MCF 10A (cell line): ENCODE measurements around the gene GLCCI1. TPM values are rescaled to one million over a fixed set of nuclear protein-coding genes. Genes with fewer than 3 reads are reported as not detected.
A peak's percentile ranks its signal among the peaks of the same experiment; 100 is the strongest.

Source experiments
- BruUV-seq: library from RNA; stranded (reverse); fragments of 400-500 nt; replicated peaks from 2 replicates; lab custom pipeline; 2021; lab: Mats Ljungman, UMichigan
- CTCF ChIA-PET: fragments of 300-600 bp; sonication (Branson Sonifier 250); formaldehyde crosslinking; extraction: SDS; loops from one replicate; lab custom pipeline; 2021; ENCODE audit warnings: antibody characterized with exemption, inconsistent platforms; lab: Yijun Ruan, JAX
- POLR2A ChIA-PET: fragments of 300-600, 350-650 bp; sonication (Branson Sonifier 250); formaldehyde crosslinking; extraction: SDS; loops from one replicate; lab custom pipeline; 2020; ENCODE audit warnings: antibody characterized with exemption, inconsistent platforms; lab: Yijun Ruan, JAX
- DNase-seq: peaks from one replicate; pipeline ENCODE4 v3.0.0-alpha.2; 2018; ENCODE audit not compliant: unreplicated experiment
- H3K27ac Mint-ChIP-seq: one replicate; pipeline ENCODE4 v1.8.0; 2022; ENCODE audit warnings: mild to moderate bottlenecking, low read depth, mixed read lengths; ENCODE audit not compliant: unreplicated experiment
- H3K27me3 Mint-ChIP-seq: one replicate; pipeline ENCODE4 v1.8.0; 2022; ENCODE audit warnings: mixed read lengths; ENCODE audit not compliant: insufficient read depth, unreplicated experiment
- H3K36me3 Mint-ChIP-seq: one replicate; pipeline ENCODE4 v1.8.0; 2022; ENCODE audit warnings: mild to moderate bottlenecking, moderate library complexity, mixed read lengths; ENCODE audit not compliant: insufficient read depth, unreplicated experiment
- H3K4me1 Mint-ChIP-seq: one replicate; pipeline ENCODE4 v1.8.0; 2022; ENCODE audit warnings: mixed read lengths; ENCODE audit not compliant: insufficient read depth, unreplicated experiment
- H3K4me3 Mint-ChIP-seq: one replicate; pipeline ENCODE4 v1.8.0; 2022; ENCODE audit warnings: mild to moderate bottlenecking, moderate library complexity, mixed read lengths; ENCODE audit not compliant: unreplicated experiment
- H3K9me3 Mint-ChIP-seq: one replicate; pipeline ENCODE4 v1.8.0; 2022; ENCODE audit warnings: mixed read lengths; ENCODE audit not compliant: unreplicated experiment
- intact Hi-C: fragments of 100-400 bp; cut with micrococcal nuclease; formaldehyde crosslinking; loops from 2 replicates; pipeline ENCODE4 v1.14.1; 2022
- total RNA-seq: library from RNA; stranded (reverse); gene quantifications from 2 replicates; pipeline ENCODE4 v1.2.3, GENCODE V29; 2022
- TF ChIP-seq, protein P1 (sequence below): fragments of 200-600 bp; IDR thresholded peaks from one replicate; pipeline ENCODE4 v1.8.0; 2022; ENCODE audit warnings: antibody characterized with exemption, mild to moderate bottlenecking; ENCODE audit not compliant: unreplicated experiment

Gene GLCCI1
- total RNA-seq, 1 experiment from 2014 or later, result 5.3 TPM

DNA sequence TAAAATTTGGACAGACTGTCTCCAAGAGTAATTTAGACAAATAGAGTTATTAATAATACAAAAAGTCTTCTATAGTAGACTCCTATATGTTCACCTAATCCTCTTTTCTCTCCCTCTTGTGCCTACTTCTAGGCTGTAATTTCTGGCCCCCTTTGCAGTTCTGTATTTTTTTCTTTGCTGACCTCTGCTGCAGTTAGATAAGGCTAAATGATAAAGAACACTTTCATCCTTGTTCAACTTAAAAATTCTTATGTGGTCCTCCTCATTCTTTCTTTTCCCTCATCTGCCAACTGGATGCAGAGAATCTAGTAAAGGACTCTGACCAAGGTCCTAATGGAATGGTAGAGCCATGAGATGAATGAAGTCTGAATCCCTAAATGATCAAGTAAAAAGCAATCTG lies 20.1 kb downstream of the GLCCI1 start:
- no peaks in the 10 kb centered on the region for H3K36me3 Mint-ChIP-seq
- CTCF ChIA-PET, result no interaction called here
- TF ChIP-seq, protein P1, sequence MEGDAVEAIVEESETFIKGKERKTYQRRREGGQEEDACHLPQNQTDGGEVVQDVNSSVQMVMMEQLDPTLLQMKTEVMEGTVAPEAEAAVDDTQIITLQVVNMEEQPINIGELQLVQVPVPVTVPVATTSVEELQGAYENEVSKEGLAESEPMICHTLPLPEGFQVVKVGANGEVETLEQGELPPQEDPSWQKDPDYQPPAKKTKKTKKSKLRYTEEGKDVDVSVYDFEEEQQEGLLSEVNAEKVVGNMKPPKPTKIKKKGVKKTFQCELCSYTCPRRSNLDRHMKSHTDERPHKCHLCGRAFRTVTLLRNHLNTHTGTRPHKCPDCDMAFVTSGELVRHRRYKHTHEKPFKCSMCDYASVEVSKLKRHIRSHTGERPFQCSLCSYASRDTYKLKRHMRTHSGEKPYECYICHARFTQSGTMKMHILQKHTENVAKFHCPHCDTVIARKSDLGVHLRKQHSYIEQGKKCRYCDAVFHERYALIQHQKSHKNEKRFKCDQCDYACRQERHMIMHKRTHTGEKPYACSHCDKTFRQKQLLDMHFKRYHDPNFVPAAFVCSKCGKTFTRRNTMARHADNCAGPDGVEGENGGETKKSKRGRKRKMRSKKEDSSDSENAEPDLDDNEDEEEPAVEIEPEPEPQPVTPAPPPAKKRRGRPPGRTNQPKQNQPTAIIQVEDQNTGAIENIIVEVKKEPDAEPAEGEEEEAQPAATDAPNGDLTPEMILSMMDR, result no peak
- no peaks in the 10 kb centered on the region for H3K27me3 Mint-ChIP-seq
- no peak overlapping the region for H3K27ac Mint-ChIP-seq
- intact Hi-C loops, result no loop called here
- H3K4me3 Mint-ChIP-seq, result no peak overlapping the region
- peaks cover 6% of the 10 kb centered on the region for H3K4me1 Mint-ChIP-seq
- POLR2A ChIA-PET, result interaction anchor here (1.3 to 4.1 kb wide), 4 partner anchors 9 to 225 kb away, joined by 5 to 15 read pairs (median 6); no protein-coding TSS in a partner anchor
- BruUV-seq, result no TSS peak
- DNase-seq, result no peak
- peaks cover 18% of the 10 kb centered on the region for H3K9me3 Mint-ChIP-seq

DNA sequence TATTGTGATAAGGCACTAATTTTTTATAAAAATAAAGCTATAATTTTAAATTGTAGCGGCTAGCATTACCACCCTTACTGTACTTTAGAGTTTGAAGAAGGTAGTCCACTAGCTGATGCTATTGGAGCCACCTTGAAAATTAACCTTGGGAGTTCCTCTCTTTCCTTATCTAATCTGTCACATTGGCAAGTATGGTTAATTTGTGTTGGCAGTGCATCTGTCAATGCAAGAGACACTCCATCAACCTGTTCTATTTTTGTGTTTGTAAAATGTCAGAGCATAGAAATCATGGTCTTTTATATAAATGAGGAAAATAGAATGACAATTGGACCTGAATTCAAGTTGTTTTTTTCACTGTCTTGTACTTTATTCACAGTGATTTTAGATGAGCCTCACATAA lies 20.5 kb downstream of the GLCCI1 start:
- ChIA-PET CTCF (interaction anchor here (0.6 to 1.3 kb wide), 3 partner anchors 11 to 117 kb away, joined by 3 read pairs; no protein-coding TSS in a partner anchor), POLR2A (interaction anchor here (1.3 to 4.1 kb wide), 4 partner anchors 9 to 225 kb away, joined by 5 to 15 read pairs (median 6); no protein-coding TSS in a partner anchor)
- Mint-ChIP-seq H3K27ac (peak overlapping the region; percentile 32), H3K4me3 (peak overlapping the region; percentile 26), H3K27me3 (no peaks in the 10 kb centered on the region), H3K9me3 (peaks cover 18% of the 10 kb centered on the region), H3K4me1 (peaks cover 6% of the 10 kb centered on the region), H3K36me3 (no peaks in the 10 kb centered on the region)
- no TSS peak for BruUV-seq
- TF ChIP-seq, protein P1, result no peak
- no peak for DNase-seq
- intact Hi-C loops, result no loop called here

DNA sequence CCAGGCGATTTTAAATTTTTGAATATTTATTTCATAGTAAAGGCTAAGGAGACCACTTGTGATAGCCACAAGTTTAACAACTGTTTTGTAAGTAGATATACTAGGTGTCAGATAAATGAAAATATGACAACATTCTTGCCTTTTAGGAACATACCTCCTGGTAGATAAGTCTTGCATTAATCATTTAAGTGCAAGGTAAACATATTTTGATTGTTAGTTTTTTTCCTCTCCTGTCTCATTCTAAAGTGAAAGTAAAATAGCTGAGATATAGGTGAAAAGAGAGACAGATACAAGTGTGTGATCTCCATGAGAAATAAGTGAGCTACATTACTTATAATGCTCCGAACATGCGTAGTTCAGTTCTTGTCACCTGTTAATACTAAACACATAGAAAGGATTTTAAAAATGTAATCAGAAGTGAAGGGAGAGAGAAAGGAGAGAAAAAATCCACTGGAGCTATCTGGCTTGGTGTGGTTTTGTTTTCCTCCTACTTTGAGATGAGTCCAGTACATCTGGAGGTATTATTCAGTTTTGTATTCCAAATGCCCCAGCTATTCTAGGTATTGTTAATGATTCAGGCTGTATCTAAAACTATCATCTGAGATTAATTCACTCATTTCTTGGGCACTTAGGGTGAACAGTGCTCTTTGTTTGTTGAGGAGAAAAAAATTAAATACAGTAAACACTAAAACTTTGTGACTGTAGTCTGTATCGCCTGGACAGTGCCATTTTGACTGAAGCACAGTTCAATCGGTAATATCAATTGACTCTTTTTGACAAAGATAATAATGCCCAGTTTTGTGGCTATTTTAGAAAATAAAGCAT lies 21.2 kb downstream of the GLCCI1 start:
- POLR2A ChIA-PET, result interaction anchor here (0.9 to 4.1 kb wide), 7 partner anchors 10 to 306 kb away, joined by 3 to 15 read pairs (median 5); no protein-coding TSS in a partner anchor
- H3K9me3 Mint-ChIP-seq, result peaks cover 18% of the 10 kb centered on the region
- H3K27ac Mint-ChIP-seq, result peak overlapping the region; percentile 46
- no TSS peak for BruUV-seq
- TF ChIP-seq, protein P1, result no peak
- CTCF ChIA-PET, result interaction anchor here (0.5 to 1.3 kb wide), 4 partner anchors 12 to 116 kb away, joined by 3 read pairs; no protein-coding TSS in a partner anchor
- peak overlapping the region; percentile 26 for H3K4me3 Mint-ChIP-seq
- H3K36me3 Mint-ChIP-seq, result no peaks in the 10 kb centered on the region
- DNase-seq, result no peak
- intact Hi-C loops, result no loop called here
- peaks cover 6% of the 10 kb centered on the region for H3K4me1 Mint-ChIP-seq
- no peaks in the 10 kb centered on the region for H3K27me3 Mint-ChIP-seq

DNA sequence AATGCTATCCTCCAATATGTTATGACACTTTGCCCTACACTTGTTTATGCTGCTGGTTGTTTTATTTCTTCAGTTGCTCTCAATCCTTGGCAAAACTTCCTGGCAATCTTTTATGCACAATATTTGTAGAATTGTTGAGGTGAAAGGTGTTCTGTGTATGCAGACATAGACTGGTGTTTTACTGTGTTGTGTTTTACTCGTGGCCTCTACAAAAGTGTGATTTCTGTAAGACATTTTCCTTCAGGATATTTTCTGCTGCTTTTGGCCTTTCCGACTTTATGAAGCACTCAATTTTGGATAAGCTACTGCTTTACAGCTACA lies 21.8 kb downstream of the GLCCI1 start:
- intact Hi-C loops, result no loop called here
- H3K4me1 Mint-ChIP-seq, result peaks cover 6% of the 10 kb centered on the region
- TF ChIP-seq, protein P1, result no peak
- H3K9me3 Mint-ChIP-seq, result peaks cover 18% of the 10 kb centered on the region
- no TSS peak for BruUV-seq
- no peak for DNase-seq
- CTCF ChIA-PET, result interaction anchor here (1.1 to 2.8 kb wide), 4 partner anchors 13 to 308 kb away, joined by 3 to 11 read pairs (median 3); no protein-coding TSS in a partner anchor
- H3K27ac Mint-ChIP-seq, result peak overlapping the region; percentile 46
- no peak overlapping the region for H3K4me3 Mint-ChIP-seq
- POLR2A ChIA-PET, result interaction anchor here (0.9 to 4.1 kb wide), 4 partner anchors 11 to 306 kb away, joined by 3 to 15 read pairs (median 3); no protein-coding TSS in a partner anchor
- H3K27me3 Mint-ChIP-seq, result no peaks in the 10 kb centered on the region
- H3K36me3 Mint-ChIP-seq, result no peaks in the 10 kb centered on the region
